HG03521 (cell line): ENCODE results near the gene ISOC1.

ENCODE experiments used
- ATAC-seq: cut with Tn5 transposase; IDR thresholded peaks from one replicate; pipeline ENCODE4 v1.9.1; 2021; ENCODE audit warnings: mild to moderate bottlenecking, moderate library complexity; ENCODE audit not compliant: unreplicated experiment

Gene ISOC1

DNA sequence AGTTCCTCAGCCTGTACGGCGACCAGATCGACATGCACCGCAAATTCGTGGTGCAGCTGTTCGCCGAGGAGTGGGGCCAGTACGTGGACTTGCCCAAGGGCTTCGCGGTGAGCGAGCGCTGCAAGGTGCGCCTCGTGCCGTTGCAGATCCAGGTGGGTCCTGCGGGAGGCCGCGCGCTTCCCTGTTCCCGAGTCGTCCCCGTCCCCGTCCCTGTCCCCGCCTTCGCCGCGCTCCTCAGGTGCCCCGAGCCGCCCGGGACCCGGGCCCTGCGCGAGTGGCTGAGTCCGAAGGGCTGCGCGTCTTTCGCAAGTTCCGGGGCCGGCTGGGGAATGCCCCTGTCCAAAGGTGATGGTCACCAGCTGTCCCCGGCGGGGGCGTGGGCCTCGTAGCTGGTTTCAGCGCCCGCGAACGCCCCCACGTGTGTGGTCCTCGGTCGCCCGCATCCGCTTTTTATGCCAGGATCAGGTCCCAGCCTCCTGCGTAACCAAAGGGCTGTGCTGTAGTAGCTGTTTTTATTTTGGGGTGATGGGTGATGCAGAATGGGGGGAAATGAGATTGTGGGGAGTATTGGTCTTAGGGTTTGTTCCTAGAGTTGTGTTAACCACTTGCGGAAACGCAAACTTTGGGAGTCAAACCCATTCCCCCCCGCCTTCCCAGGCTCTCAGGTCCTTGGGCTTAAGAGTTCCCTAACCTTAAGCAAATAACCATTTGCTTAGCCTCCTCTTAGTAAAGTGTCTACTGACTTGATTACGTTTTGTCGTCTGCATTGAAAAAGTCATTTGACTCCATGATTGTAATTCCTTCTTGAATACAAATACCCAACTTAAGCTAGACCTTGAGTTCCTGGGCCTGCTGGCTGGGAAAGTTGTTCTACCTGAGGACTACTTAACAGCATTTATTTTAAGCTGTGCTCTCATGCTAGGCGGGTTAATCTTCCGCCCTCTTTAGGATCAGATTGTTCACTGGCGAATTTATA, 663 bp downstream of the ISOC1 start:
- ATAC-seq: peak; percentile 37

- ATAC-seq: no peak
These were observed 1.9 kb downstream of the ISOC1 start for GRCh38 chr5:129096382-129096991.

DNA sequence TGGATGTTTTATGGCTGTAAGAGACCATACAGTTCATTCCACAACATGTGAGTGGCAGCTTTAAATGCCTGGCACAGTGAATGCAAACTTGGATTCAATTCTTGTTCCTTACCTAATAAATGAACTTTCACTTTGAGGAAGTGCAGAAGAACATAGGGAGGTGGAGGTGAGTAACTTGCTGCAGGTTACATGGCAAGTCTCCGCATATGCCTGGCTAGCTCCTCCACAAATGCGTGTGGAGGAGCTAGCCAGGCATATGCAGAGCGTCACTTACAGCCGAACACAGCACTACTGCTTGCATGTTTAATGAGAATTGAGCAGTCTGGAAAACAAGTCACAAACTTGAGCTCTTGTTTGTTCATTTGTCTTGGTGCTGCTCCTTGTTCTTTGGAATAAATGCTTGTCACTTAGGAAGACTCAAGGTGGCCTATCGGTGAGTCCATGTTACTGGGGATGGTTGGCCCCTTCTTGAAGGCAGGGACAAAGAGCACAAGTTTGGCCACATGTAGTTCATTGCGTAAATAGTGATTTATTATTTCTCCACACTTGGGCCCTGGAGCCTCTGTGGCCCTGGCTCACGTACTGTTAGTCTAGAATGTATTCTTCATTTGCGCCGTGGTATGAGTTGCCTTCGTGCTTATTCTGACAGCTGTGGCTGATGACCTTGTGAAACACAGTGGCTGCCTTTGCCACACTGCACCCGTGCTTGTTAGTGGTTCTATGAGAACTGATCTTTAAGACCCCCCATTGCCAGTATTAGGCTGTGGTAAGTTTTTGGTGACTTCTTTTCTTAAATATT, 3.1 kb downstream of the ISOC1 start:
- no peak for ATAC-seq

DNA sequence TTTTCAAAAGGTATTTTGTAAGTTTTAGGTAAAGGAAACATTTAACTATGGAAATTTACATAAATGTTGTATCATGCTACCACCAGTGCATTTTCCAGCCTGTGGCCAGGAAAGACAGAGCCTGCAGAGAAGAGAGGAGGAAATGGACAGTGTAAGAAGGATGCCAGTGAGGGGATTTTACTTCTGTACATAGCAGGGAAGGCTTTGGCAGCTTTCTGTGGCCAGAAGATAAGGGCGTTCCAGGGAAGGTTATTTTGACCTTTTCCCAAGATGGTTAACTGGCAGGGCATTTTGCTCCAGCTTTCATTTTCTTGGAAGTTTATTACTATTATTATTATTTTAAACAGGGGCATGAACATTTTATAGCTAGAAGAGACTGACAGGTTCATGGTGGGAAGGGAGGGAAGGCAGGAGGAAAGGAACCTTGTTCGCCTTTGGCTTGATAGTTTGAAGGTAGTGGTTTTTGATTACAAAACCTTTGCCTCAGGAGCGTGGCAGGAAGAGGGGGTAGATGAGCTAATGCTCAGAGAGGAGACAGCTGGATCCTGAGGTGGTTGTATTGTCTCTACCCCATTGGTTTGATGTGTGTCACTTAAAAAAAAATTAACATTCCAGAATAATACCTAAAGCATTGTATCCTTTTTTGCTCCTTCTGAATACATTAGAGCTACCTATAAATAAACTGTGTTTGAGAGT, 4.1 kb downstream of the ISOC1 start:
- no peak for ATAC-seq

DNA sequence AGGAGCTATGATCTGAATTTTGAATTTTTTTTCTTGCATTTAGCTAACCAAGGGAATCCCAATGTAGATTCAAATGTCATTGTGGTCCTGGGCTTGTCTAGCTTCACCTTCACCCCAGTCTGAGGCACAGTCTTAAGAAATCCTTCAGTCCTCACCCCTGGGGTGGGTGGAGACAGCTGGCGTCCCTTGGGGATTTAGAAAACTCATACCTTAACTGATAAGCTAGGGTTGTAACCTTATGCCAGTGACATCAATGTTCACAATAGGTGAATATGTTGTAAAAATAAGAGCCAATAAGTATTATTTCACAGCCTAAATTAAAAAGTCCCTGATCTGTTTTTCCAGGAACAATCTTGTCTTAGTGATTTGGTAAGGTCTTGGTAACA, 4.6 kb downstream of the ISOC1 start:
- no peak for ATAC-seq

- no peak for ATAC-seq
These were observed 7.2 kb downstream of the ISOC1 start for GRCh38 chr5:129101794-129102193.

DNA sequence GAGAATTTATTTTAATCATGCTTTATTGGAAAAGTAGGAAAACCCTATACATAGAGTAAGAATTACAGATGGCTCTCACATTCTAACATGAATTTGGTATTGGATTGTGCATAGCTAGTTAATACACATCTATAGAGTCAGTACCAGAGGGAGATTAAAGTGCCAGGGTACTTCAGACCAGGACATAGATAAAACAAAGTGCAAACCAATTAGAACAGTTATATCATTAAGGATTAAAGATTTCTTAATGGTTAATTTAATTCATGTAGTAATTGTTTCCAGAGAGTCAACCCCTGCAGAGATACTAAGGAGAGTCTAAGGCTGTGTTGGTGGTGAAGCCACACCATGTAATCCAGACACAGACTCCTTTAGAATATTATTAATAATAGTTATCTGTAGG, 8.8 kb downstream of the ISOC1 start:
- no peak for ATAC-seq

DNA sequence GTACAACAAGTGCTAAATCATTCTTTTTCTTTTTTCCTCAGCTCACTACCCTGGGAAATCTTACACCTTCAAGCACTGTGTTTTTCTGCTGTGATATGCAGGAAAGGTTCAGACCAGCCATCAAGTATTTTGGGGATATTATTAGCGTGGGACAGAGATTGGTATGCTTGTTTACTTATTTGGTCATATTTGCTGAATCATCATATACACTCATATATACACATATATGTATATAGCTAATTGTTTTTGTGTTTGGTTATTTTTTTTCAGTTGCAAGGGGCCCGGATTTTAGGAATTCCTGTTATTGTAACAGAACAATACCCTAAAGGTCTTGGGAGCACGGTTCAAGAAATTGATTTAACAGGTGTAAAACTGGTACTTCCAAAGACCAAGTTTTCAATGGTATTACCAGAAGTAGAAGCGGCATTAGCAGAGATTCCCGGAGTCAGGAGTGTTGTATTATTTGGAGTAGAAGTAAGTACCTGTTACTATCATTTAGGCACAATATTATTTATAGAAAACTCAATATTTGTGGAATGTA, 10.4 kb downstream of the ISOC1 start:
- ATAC-seq: no peak

DNA sequence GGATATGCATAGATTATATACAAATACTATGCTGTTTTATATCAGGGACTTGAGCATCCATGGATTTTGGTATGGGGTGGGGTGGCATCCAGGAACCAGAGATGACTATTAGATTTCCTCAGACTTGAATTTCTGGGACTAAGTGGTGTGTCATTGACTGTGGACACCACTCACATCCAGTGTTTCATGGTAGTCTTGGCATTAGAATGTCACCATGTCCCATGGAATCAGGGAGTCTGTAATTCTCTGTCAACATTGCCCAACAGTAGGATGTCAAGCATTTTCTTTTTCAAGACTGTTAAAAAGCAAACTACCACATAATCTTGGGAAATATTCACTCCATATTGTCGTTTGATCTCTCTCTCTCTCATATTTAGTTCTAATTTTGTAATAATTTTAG, 13.1 kb downstream of the ISOC1 start:
- ATAC-seq: no peak

GRCh38 chr5:129110742-129111141, 16.2 kb downstream of the ISOC1 start:
- ATAC-seq: no peak

GRCh38 chr5:129111351-129111750, 16.8 kb downstream of the ISOC1 start:
- ATAC-seq: no peak

DNA sequence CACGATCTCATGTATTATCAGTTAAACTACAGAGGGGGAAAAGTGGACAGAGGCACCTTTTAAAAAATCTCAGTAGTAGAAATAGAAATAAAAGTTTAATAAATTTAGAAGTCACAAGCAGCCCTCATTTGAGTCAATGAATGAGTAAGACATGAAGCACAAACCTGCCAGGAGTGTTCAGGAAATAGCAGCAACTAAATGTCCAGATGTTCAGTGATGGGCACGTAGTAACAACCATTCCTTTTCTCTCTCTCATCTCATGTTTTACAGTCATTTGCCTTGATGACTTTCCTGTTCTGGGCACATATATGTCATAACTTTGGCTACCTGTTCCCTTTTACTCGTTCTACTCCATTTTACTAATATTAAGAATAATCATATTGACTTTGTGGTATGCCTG, 17.7 kb downstream of the ISOC1 start:
- no peak for ATAC-seq

- ATAC-seq: no peak
These were observed 19.3 kb downstream of the ISOC1 start for GRCh38 chr5:129113867-129114266.

DNA sequence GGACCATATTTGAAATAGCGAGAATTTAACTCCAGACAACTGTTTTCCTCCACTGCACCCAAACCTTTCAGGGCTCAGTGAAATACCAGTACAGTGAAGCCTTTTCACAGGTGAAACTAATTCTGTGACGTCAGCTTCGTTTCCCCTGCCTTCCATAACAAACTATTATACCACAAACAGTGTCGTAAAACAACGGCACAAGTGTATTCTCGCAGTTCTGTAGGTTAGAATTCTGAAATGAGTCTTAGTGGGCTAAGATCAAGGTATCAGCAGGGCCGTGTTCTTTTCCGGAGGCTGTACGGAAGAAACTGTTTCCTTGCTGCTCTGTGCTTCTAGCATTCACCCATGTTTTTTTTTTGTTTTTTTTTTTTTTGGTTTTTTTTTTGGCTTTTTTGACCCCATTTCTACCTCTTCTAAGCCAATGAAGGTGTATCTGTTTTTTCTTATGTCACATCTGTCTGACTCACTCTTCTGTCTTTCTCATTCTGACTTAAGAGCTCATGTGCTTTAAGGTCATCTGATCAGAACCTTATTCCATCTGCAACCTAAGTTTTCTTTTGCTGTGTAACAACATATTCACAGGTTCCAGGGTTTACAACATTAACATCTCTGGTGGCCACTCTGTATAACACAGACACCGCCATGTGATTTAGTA, 20.1 kb downstream of the ISOC1 start:
- no peak for ATAC-seq

GRCh38 chr5:129115680-129116079, 21.1 kb downstream of the ISOC1 start:
- no peak for ATAC-seq

GRCh38 chr5:129116797-129117196, 22.2 kb downstream of the ISOC1 start:
- no peak for ATAC-seq

DNA sequence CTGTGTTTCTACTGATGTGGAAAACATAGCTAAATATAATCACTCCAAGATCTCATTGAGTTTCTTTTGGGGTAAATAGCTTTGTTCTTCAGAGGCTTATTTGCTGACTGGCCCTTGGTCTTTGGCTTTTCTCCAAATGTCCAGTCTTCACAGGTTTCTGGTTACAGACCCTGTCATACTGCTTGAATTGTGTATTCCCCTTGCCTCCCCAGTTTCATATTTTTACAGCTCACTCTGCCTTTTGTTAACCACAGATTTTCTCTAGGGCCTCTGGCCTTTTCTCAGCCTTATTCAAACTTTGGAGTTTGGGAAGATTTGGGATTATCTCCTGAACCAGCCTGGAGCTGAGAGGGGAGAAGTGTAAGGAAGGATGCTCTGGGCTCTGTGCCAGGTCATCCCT, 23.9 kb downstream of the ISOC1 start:
- ATAC-seq: no peak

- no peak for ATAC-seq
These were observed 24.3 kb downstream of the ISOC1 start for GRCh38 chr5:129118826-129119225.

DNA sequence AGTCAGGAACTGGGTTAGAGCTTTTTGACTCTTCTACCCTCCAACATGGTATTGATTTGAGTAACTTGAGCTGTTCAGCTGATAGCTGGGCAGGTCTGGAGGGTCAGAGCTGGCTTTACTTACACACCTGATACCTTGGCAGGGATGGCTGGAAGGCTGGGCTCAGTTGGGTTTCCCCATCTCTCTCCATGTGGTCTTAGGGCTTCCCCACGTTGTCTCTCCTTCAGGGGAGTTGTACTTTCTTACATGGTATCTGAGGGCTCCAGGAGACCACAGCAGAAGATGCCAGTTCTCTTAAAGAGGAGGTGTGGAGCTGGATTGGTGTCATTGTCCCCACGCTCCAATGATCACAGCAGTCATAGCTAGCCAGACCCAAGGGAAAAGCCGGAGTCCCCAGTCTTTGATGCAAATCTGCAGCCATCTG, 25.6 kb downstream of the ISOC1 start:
- peak; percentile 63 for ATAC-seq

DNA sequence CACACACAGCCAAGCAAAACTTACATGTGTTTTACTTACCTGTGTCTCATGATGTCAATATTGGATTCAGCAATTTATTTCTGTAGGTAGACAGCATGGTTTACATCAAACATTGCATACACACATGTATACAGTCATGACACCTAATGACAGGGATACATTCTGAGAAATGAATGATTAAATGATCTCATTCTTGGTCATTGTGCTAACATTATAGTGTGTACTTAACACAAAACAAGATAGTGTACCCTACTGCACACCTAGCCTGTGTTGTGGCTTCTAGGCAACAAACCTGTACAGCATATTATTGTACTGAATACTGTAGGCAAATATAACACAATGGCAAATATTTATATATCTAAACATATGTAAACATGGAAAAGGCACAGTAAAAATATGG, 28.0 kb downstream of the ISOC1 start:
- ATAC-seq: no peak
